ENCODE measurements around the gene LYSMD4.

The LYSMD4 gene

GRCh38 chr15:99727733-99728132 lies 5.5 kb downstream of the LYSMD4 start:
- DNase-seq (ENCODE audit: low read depth): no peak
- TF ChIP-seq, protein P1, sequence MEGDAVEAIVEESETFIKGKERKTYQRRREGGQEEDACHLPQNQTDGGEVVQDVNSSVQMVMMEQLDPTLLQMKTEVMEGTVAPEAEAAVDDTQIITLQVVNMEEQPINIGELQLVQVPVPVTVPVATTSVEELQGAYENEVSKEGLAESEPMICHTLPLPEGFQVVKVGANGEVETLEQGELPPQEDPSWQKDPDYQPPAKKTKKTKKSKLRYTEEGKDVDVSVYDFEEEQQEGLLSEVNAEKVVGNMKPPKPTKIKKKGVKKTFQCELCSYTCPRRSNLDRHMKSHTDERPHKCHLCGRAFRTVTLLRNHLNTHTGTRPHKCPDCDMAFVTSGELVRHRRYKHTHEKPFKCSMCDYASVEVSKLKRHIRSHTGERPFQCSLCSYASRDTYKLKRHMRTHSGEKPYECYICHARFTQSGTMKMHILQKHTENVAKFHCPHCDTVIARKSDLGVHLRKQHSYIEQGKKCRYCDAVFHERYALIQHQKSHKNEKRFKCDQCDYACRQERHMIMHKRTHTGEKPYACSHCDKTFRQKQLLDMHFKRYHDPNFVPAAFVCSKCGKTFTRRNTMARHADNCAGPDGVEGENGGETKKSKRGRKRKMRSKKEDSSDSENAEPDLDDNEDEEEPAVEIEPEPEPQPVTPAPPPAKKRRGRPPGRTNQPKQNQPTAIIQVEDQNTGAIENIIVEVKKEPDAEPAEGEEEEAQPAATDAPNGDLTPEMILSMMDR (IDR thresholded peaks at IDR 0.05; ENCODE audit: low read depth, low read length): no peak
- TF ChIP-seq MYC (IDR thresholded peaks at IDR 0.05; ENCODE audit: low read depth, low read length) (no peak), POLR2A (IDR thresholded peaks at IDR 0.05; ENCODE audit: extremely low read depth, insufficient read length) (no peak)
- TF ChIP-seq, protein P2, sequence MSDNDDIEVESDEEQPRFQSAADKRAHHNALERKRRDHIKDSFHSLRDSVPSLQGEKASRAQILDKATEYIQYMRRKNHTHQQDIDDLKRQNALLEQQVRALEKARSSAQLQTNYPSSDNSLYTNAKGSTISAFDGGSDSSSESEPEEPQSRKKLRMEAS (IDR thresholded peaks at IDR 0.05; ENCODE audit: low read depth, low read length): no peak
- no peak overlapping the region for H3K4me3 ChIP-seq (ENCODE audit: low read depth, low read length)

DNA sequence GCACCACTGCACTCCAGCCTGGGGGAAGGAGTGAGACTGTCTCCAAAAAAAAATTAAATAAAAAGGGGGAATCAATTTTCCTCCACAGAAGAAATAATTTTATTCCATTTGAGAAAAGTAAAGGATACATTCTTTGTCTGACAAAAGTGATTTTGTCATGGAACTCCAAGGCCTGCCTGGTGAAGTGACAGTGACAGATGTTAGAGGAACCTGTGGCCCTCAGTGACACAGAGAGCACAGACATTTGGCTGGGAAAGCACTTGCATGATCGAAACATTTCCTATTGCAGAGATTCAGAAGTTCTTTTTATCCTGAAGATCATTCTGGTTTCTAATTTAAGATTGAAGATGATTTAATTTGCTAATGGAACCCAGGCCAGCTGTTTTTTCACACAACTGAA lies 5.9 kb downstream of the LYSMD4 start:
- TF ChIP-seq, protein P2 (IDR thresholded peaks at IDR 0.05; ENCODE audit: low read depth, low read length): no peak
- TF ChIP-seq, protein P1 (IDR thresholded peaks at IDR 0.05; ENCODE audit: low read depth, low read length): no peak
- TF ChIP-seq MYC (IDR thresholded peaks at IDR 0.05; ENCODE audit: low read depth, low read length) (no peak), POLR2A (IDR thresholded peaks at IDR 0.05; ENCODE audit: extremely low read depth, insufficient read length) (no peak)
- no peak for DNase-seq (ENCODE audit: low read depth)
- no peak overlapping the region for H3K4me3 ChIP-seq (ENCODE audit: low read depth, low read length)

DNA sequence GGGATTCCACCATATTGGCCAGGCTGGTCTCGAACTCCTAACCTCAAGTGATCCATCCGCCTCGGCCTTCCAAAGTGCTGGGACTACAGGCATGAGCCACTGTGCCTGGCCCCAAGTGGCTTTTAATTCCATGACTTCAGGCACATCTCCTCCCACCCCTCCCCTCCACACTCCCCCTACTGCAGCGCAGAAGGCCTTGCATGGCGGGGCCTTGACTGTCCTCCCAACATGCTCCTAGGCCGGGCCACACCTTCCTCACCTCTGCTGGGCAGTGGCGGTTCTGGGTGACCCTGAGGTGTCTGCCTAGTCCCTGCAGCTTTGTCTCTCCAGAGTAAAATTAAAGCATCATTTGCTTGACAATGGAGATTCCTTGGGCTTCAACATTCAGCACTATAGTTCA lies 6.9 kb downstream of the LYSMD4 start:
- H3K4me3 ChIP-seq (ENCODE audit: low read depth, low read length): no peak overlapping the region
- no peak for DNase-seq (ENCODE audit: low read depth)
- TF ChIP-seq, protein P2 (IDR thresholded peaks at IDR 0.05; ENCODE audit: low read depth, low read length): no peak
- TF ChIP-seq MYC (IDR thresholded peaks at IDR 0.05; ENCODE audit: low read depth, low read length) (no peak), POLR2A (IDR thresholded peaks at IDR 0.05; ENCODE audit: extremely low read depth, insufficient read length) (no peak)
- TF ChIP-seq, protein P1 (IDR thresholded peaks at IDR 0.05; ENCODE audit: low read depth, low read length): no peak

DNA sequence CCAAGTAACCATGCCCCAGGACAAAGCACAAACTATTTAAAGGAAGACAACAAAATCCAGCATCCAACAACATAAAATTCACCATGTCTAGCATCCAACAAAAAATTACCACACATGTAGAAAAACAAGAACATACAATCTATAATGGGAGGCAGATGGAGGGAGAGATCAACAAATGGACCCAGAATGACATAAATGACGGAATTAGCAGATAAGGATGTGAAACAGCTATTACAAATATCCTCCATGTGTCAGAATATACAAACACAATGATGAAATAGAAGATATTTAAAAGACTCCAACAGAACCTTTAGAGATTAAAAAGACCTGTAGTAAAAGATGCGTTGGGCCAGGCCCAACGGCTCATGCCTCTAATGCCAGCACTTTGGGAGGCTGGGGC lies 10.8 kb downstream of the LYSMD4 start:
- H3K4me3 ChIP-seq (ENCODE audit: low read depth, low read length): no peak overlapping the region
- TF ChIP-seq MYC (IDR thresholded peaks at IDR 0.05; ENCODE audit: low read depth, low read length) (no peak), POLR2A (IDR thresholded peaks at IDR 0.05; ENCODE audit: extremely low read depth, insufficient read length) (no peak)
- TF ChIP-seq, protein P2 (IDR thresholded peaks at IDR 0.05; ENCODE audit: low read depth, low read length): no peak
- TF ChIP-seq, protein P1 (IDR thresholded peaks at IDR 0.05; ENCODE audit: low read depth, low read length): no peak
- no peak for DNase-seq (ENCODE audit: low read depth)

- H3K4me3 ChIP-seq (ENCODE audit: low read depth, low read length): no peak overlapping the region
- no peak for DNase-seq (ENCODE audit: low read depth)
- TF ChIP-seq, protein P2 (IDR thresholded peaks at IDR 0.05; ENCODE audit: low read depth, low read length): no peak
- TF ChIP-seq, protein P1 (IDR thresholded peaks at IDR 0.05; ENCODE audit: low read depth, low read length): no peak
- TF ChIP-seq MYC (IDR thresholded peaks at IDR 0.05; ENCODE audit: low read depth, low read length): no peak
- TF ChIP-seq POLR2A (IDR thresholded peaks at IDR 0.05; ENCODE audit: extremely low read depth, insufficient read length): no peak
These were observed 11.3 kb downstream of the LYSMD4 start for GRCh38 chr15:99721896-99722295.
